ENCODE measurements around the gene SPC24. TPM values are rescaled to one million over a fixed set of nuclear protein-coding genes. Genes with fewer than 3 reads are reported as not detected.
A peak's percentile ranks its signal among the peaks of the same experiment; 100 is the strongest.

The SPC24 gene
- total RNA-seq, 1 experiment from 2014 or later: 44.8 TPM

DNA sequence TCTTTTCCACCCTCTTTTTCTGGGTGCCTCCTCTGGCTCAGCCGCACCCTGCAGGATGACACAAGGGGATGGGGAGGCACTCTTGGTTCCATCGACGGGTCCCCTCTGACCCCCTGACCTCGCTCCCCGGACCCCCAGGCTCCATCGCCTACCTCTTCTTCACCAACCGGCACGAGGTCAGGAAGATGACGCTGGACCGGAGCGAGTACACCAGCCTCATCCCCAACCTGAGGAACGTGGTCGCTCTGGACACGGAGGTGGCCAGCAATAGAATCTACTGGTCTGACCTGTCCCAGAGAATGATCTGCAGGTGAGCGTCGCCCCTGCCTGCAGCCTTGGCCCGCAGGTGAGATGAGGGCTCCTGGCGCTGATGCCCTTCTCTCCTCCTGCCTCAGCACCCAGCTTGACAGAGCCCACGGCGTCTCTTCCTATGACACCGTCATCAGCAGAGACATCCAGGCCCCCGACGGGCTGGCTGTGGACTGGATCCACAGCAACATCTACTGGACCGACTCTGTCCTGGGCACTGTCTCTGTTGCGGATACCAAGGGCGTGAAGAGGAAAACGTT, 42.4 kb downstream of the SPC24 start:
- Histone ChIP-seq H3K36me3 (ENCODE audit: control insufficient read depth, insufficient read depth, low read length) (peaks cover 16% of the 10 kb centered on the region), H3K27me3 (replicated peaks; ENCODE audit: control insufficient read depth, insufficient read depth, low read length) (no peaks in the 10 kb centered on the region), H3K4me1 (no peaks in the 10 kb centered on the region), H3K4me3 (ENCODE audit: low read depth, low read length) (no peak overlapping the region), H3K9me3 (no peaks in the 10 kb centered on the region)
- ChIA-PET CTCF (no interaction called here), POLR2A (no interaction called here)
- no peaks in the 10 kb centered on the region for H3K4me1 Mint-ChIP-seq (ENCODE audit: low read depth, unreplicated experiment)
- BruUV-seq (replicated peaks): no TSS peak
- TF ChIP-seq, protein P1, sequence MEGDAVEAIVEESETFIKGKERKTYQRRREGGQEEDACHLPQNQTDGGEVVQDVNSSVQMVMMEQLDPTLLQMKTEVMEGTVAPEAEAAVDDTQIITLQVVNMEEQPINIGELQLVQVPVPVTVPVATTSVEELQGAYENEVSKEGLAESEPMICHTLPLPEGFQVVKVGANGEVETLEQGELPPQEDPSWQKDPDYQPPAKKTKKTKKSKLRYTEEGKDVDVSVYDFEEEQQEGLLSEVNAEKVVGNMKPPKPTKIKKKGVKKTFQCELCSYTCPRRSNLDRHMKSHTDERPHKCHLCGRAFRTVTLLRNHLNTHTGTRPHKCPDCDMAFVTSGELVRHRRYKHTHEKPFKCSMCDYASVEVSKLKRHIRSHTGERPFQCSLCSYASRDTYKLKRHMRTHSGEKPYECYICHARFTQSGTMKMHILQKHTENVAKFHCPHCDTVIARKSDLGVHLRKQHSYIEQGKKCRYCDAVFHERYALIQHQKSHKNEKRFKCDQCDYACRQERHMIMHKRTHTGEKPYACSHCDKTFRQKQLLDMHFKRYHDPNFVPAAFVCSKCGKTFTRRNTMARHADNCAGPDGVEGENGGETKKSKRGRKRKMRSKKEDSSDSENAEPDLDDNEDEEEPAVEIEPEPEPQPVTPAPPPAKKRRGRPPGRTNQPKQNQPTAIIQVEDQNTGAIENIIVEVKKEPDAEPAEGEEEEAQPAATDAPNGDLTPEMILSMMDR (IDR thresholded peaks at IDR 0.05; ENCODE audit: insufficient read depth in 1 of 2, low read depth in 1 of 2, low read length in 1 of 2, severe bottlenecking in 1 of 2, unreplicated experiment in 1 of 2): no peak
- H3K27me3 Mint-ChIP-seq (ENCODE audit: insufficient read depth, unreplicated experiment): no peaks in the 10 kb centered on the region
- no peak for DNase-seq
- H3K9me3 Mint-ChIP-seq (ENCODE audit: unreplicated experiment): no peaks in the 10 kb centered on the region
- intact Hi-C loops (cut with micrococcal nuclease; ENCODE audit: unreplicated experiment): no loop called here
- no peak overlapping the region for H3K4me3 Mint-ChIP-seq (ENCODE audit: unreplicated experiment)
- H3K27ac Mint-ChIP-seq (ENCODE audit: unreplicated experiment): peak overlapping the region; percentile 19
- peaks cover 99% of the 10 kb centered on the region for H3K36me3 Mint-ChIP-seq (ENCODE audit: insufficient read depth, unreplicated experiment)

- BruUV-seq (replicated peaks): no TSS peak
- ChIA-PET POLR2A (no interaction called here), CTCF (no interaction called here)
- H3K4me1 Mint-ChIP-seq (ENCODE audit: low read depth, unreplicated experiment): no peaks in the 10 kb centered on the region
- Histone ChIP-seq H3K27me3 (replicated peaks; ENCODE audit: control insufficient read depth, insufficient read depth, low read length) (no peaks in the 10 kb centered on the region), H3K4me1 (no peaks in the 10 kb centered on the region), H3K36me3 (ENCODE audit: control insufficient read depth, insufficient read depth, low read length) (peaks cover 17% of the 10 kb centered on the region), H3K4me3 (ENCODE audit: low read depth, low read length) (no peak overlapping the region), H3K9me3 (no peaks in the 10 kb centered on the region)
- H3K27ac Mint-ChIP-seq (ENCODE audit: unreplicated experiment): no peak overlapping the region
- peaks cover 99% of the 10 kb centered on the region for H3K36me3 Mint-ChIP-seq (ENCODE audit: insufficient read depth, unreplicated experiment)
- no peaks in the 10 kb centered on the region for H3K9me3 Mint-ChIP-seq (ENCODE audit: unreplicated experiment)
- H3K4me3 Mint-ChIP-seq (ENCODE audit: unreplicated experiment): no peak overlapping the region
- DNase-seq: no peak
- H3K27me3 Mint-ChIP-seq (ENCODE audit: insufficient read depth, unreplicated experiment): no peaks in the 10 kb centered on the region
- TF ChIP-seq, protein P1 (IDR thresholded peaks at IDR 0.05; ENCODE audit: insufficient read depth in 1 of 2, low read depth in 1 of 2, low read length in 1 of 2, severe bottlenecking in 1 of 2, unreplicated experiment in 1 of 2): no peak
- intact Hi-C loops (cut with micrococcal nuclease; ENCODE audit: unreplicated experiment): no loop called here
Measured at GRCh38 chr19:11111771-11112144, 43.8 kb downstream of the SPC24 start.

GRCh38 chr19:11111117-11111770, 44.3 kb downstream of the SPC24 start:
- H3K27me3 ChIP-seq (replicated peaks; ENCODE audit: control insufficient read depth, insufficient read depth, low read length): no peaks in the 10 kb centered on the region
- TF ChIP-seq, protein P1 (IDR thresholded peaks at IDR 0.05; ENCODE audit: insufficient read depth in 1 of 2, low read depth in 1 of 2, low read length in 1 of 2, severe bottlenecking in 1 of 2, unreplicated experiment in 1 of 2): no peak
- no TSS peak for BruUV-seq (replicated peaks)
- no peaks in the 10 kb centered on the region for H3K4me1 Mint-ChIP-seq (ENCODE audit: low read depth, unreplicated experiment)
- no peaks in the 10 kb centered on the region for H3K27me3 Mint-ChIP-seq (ENCODE audit: insufficient read depth, unreplicated experiment)
- no peaks in the 10 kb centered on the region for H3K4me1 ChIP-seq
- H3K4me3 Mint-ChIP-seq (ENCODE audit: unreplicated experiment): no peak overlapping the region
- no peak overlapping the region for H3K4me3 ChIP-seq (ENCODE audit: low read depth, low read length)
- CTCF ChIA-PET: no interaction called here
- DNase-seq: no peak
- POLR2A ChIA-PET: no interaction called here
- H3K27ac Mint-ChIP-seq (ENCODE audit: unreplicated experiment): no peak overlapping the region
- H3K9me3 Mint-ChIP-seq (ENCODE audit: unreplicated experiment): no peaks in the 10 kb centered on the region
- intact Hi-C loops (cut with micrococcal nuclease; ENCODE audit: unreplicated experiment): no loop called here
- H3K36me3 ChIP-seq (ENCODE audit: control insufficient read depth, insufficient read depth, low read length): peaks cover 16% of the 10 kb centered on the region
- no peaks in the 10 kb centered on the region for H3K9me3 ChIP-seq
- peaks cover 99% of the 10 kb centered on the region for H3K36me3 Mint-ChIP-seq (ENCODE audit: insufficient read depth, unreplicated experiment)
